Breast epithelium (tissue), 4 donors: Measurements from ENCODE around the gene KCNG4. TPM values are rescaled to one million over a fixed set of nuclear protein-coding genes. Genes with fewer than 3 reads are reported as not detected.
A peak's percentile ranks its signal among the peaks of the same experiment; 100 is the strongest.

Experiments used
- DNase-seq, 2 donors: peaks; one replicate each; pipeline ENCODE4 v3.0.0-alpha.2; 2019; ENCODE audit warnings: low spot score in 2 of 2
- H3K27ac ChIP-seq, 2 donors: fragments of 200-600 bp; sonication (generic) in 1 of 2; one replicate each; pipeline ENCODE4 v1.5.1; 2016 to 2019; ENCODE audit warnings: mild to moderate bottlenecking in 1 of 2
- H3K27me3 ChIP-seq, 2 donors: fragments of 200-600 bp; sonication (generic) in 1 of 2; one replicate each; pipeline versions ENCODE4 v1.5.1 to v1.6.0; 2017 to 2019; ENCODE audit warnings: control low read depth in 1 of 2, mild to moderate bottlenecking in 1 of 2
- H3K36me3 ChIP-seq: fragments of 200-600 bp; one replicate; pipeline ENCODE4 v1.5.1; 2019
- H3K4me1 ChIP-seq, 2 donors: fragments of 200-600 bp; sonication (generic); one replicate each; pipeline ENCODE4 v1.5.1; 2016 to 2019; ENCODE audit warnings: control low read depth in 1 of 2
- H3K4me3 ChIP-seq, 3 donors: fragments of 200-600 bp; sonication (generic); 1 replicate in 2 of 3; 2 replicates in 1 of 3; pipeline ENCODE4 v1.5.1; 2016 to 2019; ENCODE audit warnings: mild to moderate bottlenecking in 3 of 3, moderate library complexity in 2 of 3
- H3K9me3 ChIP-seq, 2 donors: fragments of 200-600 bp; sonication (generic) in 1 of 2; one replicate each; pipeline ENCODE4 v1.5.1; 2016 to 2019; ENCODE audit warnings: control low read depth in 1 of 2
- POLR2A ChIP-seq: fragments of 450-650 bp; IDR thresholded peaks from one replicate; pipeline ENCODE4 v1.6.1; 2016; ENCODE audit warnings: antibody characterized with exemption, mild to moderate bottlenecking, moderate library complexity
- POLR2AphosphoS5 ChIP-seq, 3 donors: sonication (generic); formaldehyde crosslinking; IDR thresholded peaks; one replicate each; pipeline ENCODE4 v1.6.1; 2017; ENCODE audit warnings: antibody characterized with exemption in 3 of 3
- intact Hi-C: fragments of 100-400 bp; cut with DNase I; formaldehyde crosslinking; loops from one replicate; pipeline ENCODE4 v1.15.1; 2023; ENCODE audit warnings: low total_unique reads
- total RNA-seq, 3 donors: library from RNA; depleted of rRNA; stranded (reverse); fragments of >200 nt; gene quantifications; one replicate each; pipeline ENCODE4 v1.1.0, GENCODE V29; 2016
- TF ChIP-seq, protein P1 (sequence below), 3 donors: fragments of 450-650 bp; IDR thresholded peaks; one replicate each; pipeline ENCODE4 v1.5.1; 2016 to 2017; ENCODE audit warnings: antibody characterized with exemption in 3 of 3, mild to moderate bottlenecking in 3 of 3, moderate library complexity in 3 of 3

Gene KCNG4
- total RNA-seq, 3 donors from 2014 or later, result not detected

DNA sequence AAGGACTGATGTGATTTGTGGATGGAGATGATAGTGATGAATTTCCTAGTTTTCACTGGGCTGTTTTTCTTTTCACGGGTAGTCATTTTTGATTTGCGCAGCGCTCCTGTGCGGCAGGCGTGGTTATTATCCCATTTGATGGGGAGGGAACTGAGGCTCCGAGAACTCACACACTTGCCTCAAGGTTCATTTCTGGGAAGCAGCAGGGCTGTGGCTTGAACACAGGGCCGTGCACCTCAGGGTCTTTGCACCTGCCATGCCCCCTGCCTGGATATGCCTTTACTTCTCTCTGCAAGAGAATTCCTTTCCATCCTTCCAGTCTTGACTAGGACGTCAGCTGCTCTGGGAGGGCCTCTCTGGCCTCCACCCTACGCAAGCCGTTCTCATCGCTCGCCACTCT, 38.5 kb upstream of the KCNG4 start:
- no peaks in the 10 kb centered on the region for H3K4me1 ChIP-seq
- H3K9me3 ChIP-seq, result no peaks in the 10 kb centered on the region
- DNase-seq, result no peak
- H3K36me3 ChIP-seq, result no peaks in the 10 kb centered on the region
- no peak overlapping the region for H3K27ac ChIP-seq
- H3K4me3 ChIP-seq, result no peak overlapping the region
- H3K27me3 ChIP-seq, result no peaks in the 10 kb centered on the region
- TF ChIP-seq POLR2AphosphoS5 (IDR thresholded peaks at IDR 0.05) (no peak), POLR2A (no peak)
- TF ChIP-seq, protein P1, sequence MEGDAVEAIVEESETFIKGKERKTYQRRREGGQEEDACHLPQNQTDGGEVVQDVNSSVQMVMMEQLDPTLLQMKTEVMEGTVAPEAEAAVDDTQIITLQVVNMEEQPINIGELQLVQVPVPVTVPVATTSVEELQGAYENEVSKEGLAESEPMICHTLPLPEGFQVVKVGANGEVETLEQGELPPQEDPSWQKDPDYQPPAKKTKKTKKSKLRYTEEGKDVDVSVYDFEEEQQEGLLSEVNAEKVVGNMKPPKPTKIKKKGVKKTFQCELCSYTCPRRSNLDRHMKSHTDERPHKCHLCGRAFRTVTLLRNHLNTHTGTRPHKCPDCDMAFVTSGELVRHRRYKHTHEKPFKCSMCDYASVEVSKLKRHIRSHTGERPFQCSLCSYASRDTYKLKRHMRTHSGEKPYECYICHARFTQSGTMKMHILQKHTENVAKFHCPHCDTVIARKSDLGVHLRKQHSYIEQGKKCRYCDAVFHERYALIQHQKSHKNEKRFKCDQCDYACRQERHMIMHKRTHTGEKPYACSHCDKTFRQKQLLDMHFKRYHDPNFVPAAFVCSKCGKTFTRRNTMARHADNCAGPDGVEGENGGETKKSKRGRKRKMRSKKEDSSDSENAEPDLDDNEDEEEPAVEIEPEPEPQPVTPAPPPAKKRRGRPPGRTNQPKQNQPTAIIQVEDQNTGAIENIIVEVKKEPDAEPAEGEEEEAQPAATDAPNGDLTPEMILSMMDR (IDR thresholded peaks at IDR 0.05), result no peak
- intact Hi-C loops, result loop anchor here (10.0 kb wide), 1 partner anchor 206 kb away; no protein-coding TSS in a partner anchor

DNA sequence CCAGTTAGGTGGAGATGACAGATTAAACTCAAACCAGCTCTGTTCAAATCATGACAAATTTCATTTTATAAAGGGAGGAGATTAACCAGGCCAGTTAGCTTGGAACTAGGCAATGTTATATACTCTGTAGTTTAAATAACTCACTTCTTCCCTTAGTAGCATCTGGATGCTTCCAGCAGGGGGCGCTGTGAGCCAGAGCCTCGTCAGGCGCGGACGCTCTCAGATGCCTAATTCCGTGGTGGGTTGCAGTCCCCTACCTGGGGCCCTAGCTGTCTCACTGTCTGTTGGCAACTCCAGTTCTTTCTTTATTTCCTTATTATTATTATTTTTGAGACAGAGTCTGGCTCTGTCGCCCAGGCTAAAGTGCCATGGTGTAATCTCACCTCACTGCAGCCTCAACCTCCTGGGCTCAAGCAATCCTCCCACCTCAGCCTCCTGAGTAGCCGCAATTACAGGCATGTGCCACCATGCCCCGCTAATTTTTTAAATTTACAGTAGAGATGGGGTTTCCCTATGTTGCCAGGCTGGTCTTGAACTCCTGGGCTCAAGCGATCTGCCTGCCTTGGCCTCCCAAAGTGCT, 37.5 kb upstream of the KCNG4 start:
- DNase-seq, result no peak
- H3K27me3 ChIP-seq, result no peaks in the 10 kb centered on the region
- H3K4me3 ChIP-seq, result no peak overlapping the region
- TF ChIP-seq POLR2AphosphoS5 (IDR thresholded peaks at IDR 0.05) (no peak), POLR2A (no peak)
- TF ChIP-seq, protein P1 (IDR thresholded peaks at IDR 0.05), result peak; percentile 70 to 80 (median 78)
- no peaks in the 10 kb centered on the region for H3K4me1 ChIP-seq
- no peaks in the 10 kb centered on the region for H3K36me3 ChIP-seq
- no peak overlapping the region for H3K27ac ChIP-seq
- intact Hi-C loops, result loop anchor here (10.0 kb wide), 1 partner anchor 207 kb away; no protein-coding TSS in a partner anchor
- no peaks in the 10 kb centered on the region for H3K9me3 ChIP-seq

DNA sequence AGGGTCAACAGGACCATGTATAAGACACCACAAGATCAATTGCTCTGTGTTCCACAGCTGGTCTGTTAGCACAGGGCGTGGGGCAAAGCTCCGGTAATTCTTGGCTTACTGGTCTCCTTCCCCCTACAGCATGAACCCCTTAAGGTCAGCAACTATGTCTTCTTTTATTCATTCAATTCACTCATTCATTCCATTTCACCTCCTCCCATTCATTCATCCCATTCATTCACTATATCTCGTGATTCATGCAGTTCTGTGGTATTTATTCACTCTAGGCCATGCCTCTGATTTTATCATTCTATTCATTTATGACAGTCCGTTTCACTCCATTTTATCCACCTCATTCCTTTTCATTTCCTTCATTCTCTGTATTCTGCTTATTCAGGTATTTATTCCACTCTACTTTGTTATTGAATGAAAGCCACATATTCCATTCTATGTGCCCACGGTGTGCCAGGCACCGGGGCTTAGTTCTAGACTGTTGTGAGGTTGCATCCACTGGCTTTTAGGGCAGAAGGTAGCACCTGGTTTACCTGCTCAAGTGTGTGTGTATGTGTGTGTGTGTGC, 35.9 kb upstream of the KCNG4 start:
- Histone ChIP-seq H3K36me3 (no peaks in the 10 kb centered on the region), H3K4me3 (no peak overlapping the region), H3K27ac (no peak overlapping the region), H3K27me3 (no peaks in the 10 kb centered on the region), H3K9me3 (no peaks in the 10 kb centered on the region), H3K4me1 (no peaks in the 10 kb centered on the region)
- DNase-seq, result no peak
- no peak for TF ChIP-seq POLR2A
- intact Hi-C loops, result loop anchor here (10.0 kb wide), 1 partner anchor 209 kb away; no protein-coding TSS in a partner anchor

DNA sequence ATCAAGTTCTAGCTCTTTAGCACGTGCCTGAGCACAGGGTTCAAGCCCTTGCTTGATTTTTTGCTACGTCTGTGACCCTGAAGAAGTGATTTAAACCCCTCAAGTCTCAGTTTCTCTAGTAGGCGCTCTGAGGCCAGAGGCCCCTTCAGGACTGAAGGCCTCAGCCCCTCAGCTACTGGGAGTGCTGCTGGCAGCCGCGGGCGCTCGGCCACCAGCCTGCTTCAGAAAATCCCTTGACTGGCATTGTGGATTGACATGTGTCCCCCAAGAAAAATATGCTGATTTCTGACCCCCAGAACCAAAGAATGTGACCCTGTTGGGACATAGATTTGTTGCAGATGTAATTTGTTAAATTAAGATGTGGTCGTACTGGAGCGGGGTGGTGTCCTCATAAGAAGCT, 34.7 kb upstream of the KCNG4 start:
- no peaks in the 10 kb centered on the region for H3K4me1 ChIP-seq
- intact Hi-C loops, result loop anchor here (10.0 kb wide), 1 partner anchor 210 kb away; no protein-coding TSS in a partner anchor
- no peak overlapping the region for H3K27ac ChIP-seq
- no peaks in the 10 kb centered on the region for H3K9me3 ChIP-seq
- no peaks in the 10 kb centered on the region for H3K27me3 ChIP-seq
- no peak overlapping the region for H3K4me3 ChIP-seq
- no peaks in the 10 kb centered on the region for H3K36me3 ChIP-seq
- DNase-seq, result no peak
- TF ChIP-seq POLR2A, result no peak
- no peak for TF ChIP-seq POLR2AphosphoS5 (IDR thresholded peaks at IDR 0.05)
- TF ChIP-seq, protein P1 (IDR thresholded peaks at IDR 0.05), result no peak

DNA sequence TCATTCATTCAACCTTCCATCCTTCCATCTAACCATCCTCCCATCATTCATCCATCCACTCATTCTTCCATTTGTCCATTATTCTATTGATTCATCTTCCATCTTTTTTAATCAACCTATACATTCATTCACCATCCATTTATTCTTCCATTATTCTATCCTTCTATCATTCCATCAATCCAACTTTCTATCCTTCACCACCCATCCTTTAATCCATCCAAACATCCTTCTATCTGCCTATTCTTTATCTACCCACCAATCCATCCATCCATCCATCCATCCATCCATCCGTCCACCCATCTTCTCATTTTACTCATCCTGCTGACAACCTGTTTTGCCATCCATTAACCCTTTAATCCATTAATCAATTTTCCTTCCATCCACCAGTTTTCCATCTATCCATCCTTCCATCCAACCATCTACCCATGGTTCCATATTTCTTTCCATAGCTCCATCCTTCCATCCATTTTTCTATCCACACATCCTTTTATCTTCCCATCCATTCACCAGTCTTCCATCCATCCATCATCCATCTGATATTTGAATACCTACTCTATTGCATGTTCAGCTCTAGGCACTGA, 33.0 kb upstream of the KCNG4 start:
- TF ChIP-seq POLR2A, result no peak
- TF ChIP-seq, protein P1 (IDR thresholded peaks at IDR 0.05), result no peak
- no peak for TF ChIP-seq POLR2AphosphoS5 (IDR thresholded peaks at IDR 0.05)
- H3K4me1 ChIP-seq, result no peaks in the 10 kb centered on the region
- intact Hi-C loops, result loop anchor here (10.0 kb wide), 1 partner anchor 212 kb away; no protein-coding TSS in a partner anchor
- H3K4me3 ChIP-seq, result no peak overlapping the region
- no peak for DNase-seq
- H3K27me3 ChIP-seq, result no peaks in the 10 kb centered on the region
- H3K27ac ChIP-seq, result no peak overlapping the region
- H3K36me3 ChIP-seq, result no peaks in the 10 kb centered on the region
- H3K9me3 ChIP-seq, result no peaks in the 10 kb centered on the region
